Brain microvascular endothelial cell (primary cell): ENCODE data around the gene IRX2.

Source experiments
- DNase-seq: peaks from one replicate; pipeline ENCODE4 v3.0.0-alpha.2; 2020
- H3K27ac ChIP-seq: fragments of 250-450 bp; sonication (Bioruptor Pico); 2 replicates; pipeline ENCODE4 v1.5.1; 2020; ENCODE audit warnings: mild to moderate bottlenecking, moderate library complexity
- H3K27me3 ChIP-seq: fragments of 250-450 bp; sonication (Bioruptor Pico); replicated peaks from 2 replicates; pipeline ENCODE4 v1.5.1; 2020; ENCODE audit warnings: mild to moderate bottlenecking
- H3K36me3 ChIP-seq: fragments of 250-450 bp; sonication (Bioruptor Pico); replicated peaks from 2 replicates; pipeline ENCODE4 v1.5.1; 2020; ENCODE audit warnings: mild to moderate bottlenecking
- H3K4me3 ChIP-seq: 2 replicates; pipeline ENCODE4 v1.5.1; 2011; ENCODE audit warnings: low read depth, mild to moderate bottlenecking, control low read depth, low read length, moderate library complexity
- CTCF ChIP-seq: IDR thresholded peaks from 2 replicates; pipeline ENCODE4 v1.5.1; 2011; ENCODE audit warnings: low read depth, mild to moderate bottlenecking, moderate library complexity, low read length, control low read depth, inconsistent platforms; ENCODE audit errors: missing control alignments
- in situ Hi-C: cut with HindIII; loops from 2 replicates; pipeline ENCODE4 v1.10.0; 2017; ENCODE audit warnings: low sequenced_read_pairs, low pct_ligation_motif_present

IRX2 gene

GRCh38 chr5:2702096-2702879 lies 49.2 kb downstream of the IRX2 start:
- no peak overlapping the region for H3K27ac ChIP-seq
- H3K36me3 ChIP-seq = no peaks in the 10 kb centered on the region
- no peaks in the 10 kb centered on the region for H3K27me3 ChIP-seq
- no peak overlapping the region for H3K4me3 ChIP-seq
- in situ Hi-C loops = no loop called here
- TF ChIP-seq CTCF = no peak
- no peak for DNase-seq

GRCh38 chr5:2701592-2701991 lies 49.9 kb downstream of the IRX2 start:
- no peaks in the 10 kb centered on the region for H3K27me3 ChIP-seq
- no peak for DNase-seq
- H3K27ac ChIP-seq = no peak overlapping the region
- in situ Hi-C loops = no loop called here
- no peak for TF ChIP-seq CTCF
- no peak overlapping the region for H3K4me3 ChIP-seq
- H3K36me3 ChIP-seq = no peaks in the 10 kb centered on the region

GRCh38 chr5:2700876-2701275 lies 50.6 kb downstream of the IRX2 start:
- no peak for DNase-seq
- in situ Hi-C loops = no loop called here
- no peaks in the 10 kb centered on the region for H3K27me3 ChIP-seq
- no peak overlapping the region for H3K27ac ChIP-seq
- no peak overlapping the region for H3K4me3 ChIP-seq
- no peak for TF ChIP-seq CTCF
- no peaks in the 10 kb centered on the region for H3K36me3 ChIP-seq

- H3K27ac ChIP-seq = no peak overlapping the region
- in situ Hi-C loops = no loop called here
- no peak overlapping the region for H3K4me3 ChIP-seq
- no peaks in the 10 kb centered on the region for H3K27me3 ChIP-seq
- H3K36me3 ChIP-seq = no peaks in the 10 kb centered on the region
- no peak for DNase-seq
- TF ChIP-seq CTCF = no peak
Observed at GRCh38 chr5:2699686-2700085, 51.8 kb downstream of the IRX2 start.

- no peak for TF ChIP-seq CTCF
- no peak for DNase-seq
- Histone ChIP-seq H3K27ac (no peak overlapping the region), H3K27me3 (no peaks in the 10 kb centered on the region), H3K4me3 (no peak overlapping the region), H3K36me3 (no peaks in the 10 kb centered on the region)
- in situ Hi-C loops = no loop called here
Observed at GRCh38 chr5:2699231-2699630, 52.2 kb downstream of the IRX2 start.

GRCh38 chr5:2698581-2698980 lies 52.9 kb downstream of the IRX2 start:
- DNase-seq = no peak
- Histone ChIP-seq H3K4me3 (no peak overlapping the region), H3K27ac (no peak overlapping the region), H3K27me3 (no peaks in the 10 kb centered on the region), H3K36me3 (no peaks in the 10 kb centered on the region)
- no peak for TF ChIP-seq CTCF
- in situ Hi-C loops = no loop called here
